ENCODE measurements around the gene IKZF1. TPM values are rescaled to one million over a fixed set of nuclear protein-coding genes. Genes with fewer than 3 reads are reported as not detected.

IKZF1 gene
- total and polyA plus RNA-seq, 2 of the 4 experiments (the other 2 are of a cell fraction), result not detected

GRCh38 chr7:50358041-50358705 lies 53.7 kb downstream of the IKZF1 start:
- Histone ChIP-seq H3K4me2 (ENCODE audit: low read depth, low read length) (no peak overlapping the region), H4K8ac (ENCODE audit: low read depth in 2 of 2, low read length in 2 of 2) (no peak overlapping the region), H3K27me3 (ENCODE audit: control insufficient read depth, insufficient read depth, low read length) (no peaks in the 10 kb centered on the region; the same call in 1 of the 2 replicates), H3K56ac (ENCODE audit: extremely low read depth, insufficient read depth, low read length) (no peak overlapping the region), H2AFZ (replicated peaks; ENCODE audit: low read length, poor library complexity) (no peak overlapping the region), H3K4me1 (ENCODE audit: control insufficient read depth, insufficient read depth, low read length) (no peaks in the 10 kb centered on the region), H3K14ac (replicated peaks; ENCODE audit: low read depth, low read length) (no peak overlapping the region), H3K18ac (ENCODE audit: low read depth, low read length) (no peak overlapping the region), H2BK15ac (ENCODE audit: low read depth, low read length) (no peak overlapping the region), H3K27ac (ENCODE audit: insufficient read depth, low read length) (no peak overlapping the region), H3K23ac (ENCODE audit: low read depth, low read length) (no peak overlapping the region), H4K91ac (ENCODE audit: insufficient read depth, low read depth, low read length) (no peak overlapping the region), H4K20me1 (ENCODE audit: insufficient read depth, low read length) (no peaks in the 10 kb centered on the region), H2BK5ac (ENCODE audit: low read depth, low read length, poor library complexity, severe bottlenecking) (no peak overlapping the region), H2AK9ac (replicated peaks; ENCODE audit: low read depth, low read length, poor library complexity) (no peak overlapping the region), H3K9ac (ENCODE audit: low read depth, low read length) (no peak overlapping the region), H3K4ac (ENCODE audit: low read depth, low read length) (no peak overlapping the region), H2BK120ac (ENCODE audit: low read depth, low read length) (no peak overlapping the region), H4K5ac (ENCODE audit: low read depth, low read length) (no peak overlapping the region), H3K79me1 (ENCODE audit: low read depth in 1 of 2, low read length in 2 of 2) (no peaks in the 10 kb centered on the region), H2AK5ac (ENCODE audit: low read depth, low read length) (no peak overlapping the region), H3K9me3 (ENCODE audit: control insufficient read depth, insufficient read depth, low read length) (no peaks in the 10 kb centered on the region), H3K36me3 (ENCODE audit: control insufficient read depth, insufficient read depth, low read length) (no peaks in the 10 kb centered on the region), H2BK20ac (ENCODE audit: low read depth, low read length) (no peak overlapping the region), H3K9me1 (ENCODE audit: insufficient read depth, low read length) (no peaks in the 10 kb centered on the region), H3K4me3 (ENCODE audit: insufficient read depth, low read depth, low read length) (no peak overlapping the region)
- in situ Hi-C loops (cut with MboI; ENCODE audit: low sequenced_read_pairs), result no loop called here
- DNase-seq, result no peak
- TF ChIP-seq CHD1 (IDR thresholded peaks at IDR 0.05; ENCODE audit: low read depth, low read length), result no peak
- TF ChIP-seq RAD21 (IDR thresholded peaks at IDR 0.05; ENCODE audit: low read length), result no peak
- no peak for TF ChIP-seq CTCF (conservative IDR thresholded peaks at IDR 0.05; ENCODE audit: low read depth, low read length)
- dilution Hi-C loops (cut with HindIII; ENCODE audit: low sequenced_read_pairs, unreplicated experiment), result no loop called here
- 56% methylated on average over 8 of the region's 13 CpGs; no CpG with 5 or more reads in 1 of the 2 experiments for WGBS, 2 experiments (ENCODE audit: extremely low coverage in 2 of 2, insufficient read length in 1 of 2)
- intact Hi-C loops (cut with micrococcal nuclease), result no loop called here
- ChIA-PET POLR2A (ENCODE audit: unreplicated experiment) (no interaction called here), CTCF (no interaction called here)
- no TSS peak for BruUV-seq (replicated peaks)
- ATAC-seq (ENCODE audit: low read depth), result no peak
